Gastroesophageal sphincter (tissue), 3 donors: ENCODE measurements around the gene NCKAP5L.

Experiments
- EP300 ChIP-seq: sonication (generic); formaldehyde crosslinking; IDR thresholded peaks from one replicate; pipeline ENCODE4 v1.6.1; 2017; ENCODE audit warnings: antibody characterized with exemption, mild to moderate bottlenecking
- POLR2A ChIP-seq, 2 donors: fragments of 450-650 bp; IDR thresholded peaks; one replicate each; pipeline ENCODE4 v1.6.1; 2017; ENCODE audit warnings: antibody characterized with exemption in 2 of 2, mild to moderate bottlenecking in 2 of 2, moderate library complexity in 1 of 2
- POLR2AphosphoS5 ChIP-seq: sonication (generic); formaldehyde crosslinking; IDR thresholded peaks from one replicate; pipeline ENCODE4 v1.6.1; 2017; ENCODE audit warnings: antibody characterized with exemption
- TF ChIP-seq, protein P1 (sequence below), 4 experiments: fragments of 200-600 bp in 2 of 4; fragments of 450-650 bp in 2 of 4; sonication (generic) in 1 of 4; IDR thresholded peaks; one replicate each; pipeline ENCODE4 v1.5.1; 2017 to 2019; ENCODE audit warnings: antibody characterized with exemption in 4 of 4, mild to moderate bottlenecking in 2 of 4, moderate library complexity in 2 of 4

DNA sequence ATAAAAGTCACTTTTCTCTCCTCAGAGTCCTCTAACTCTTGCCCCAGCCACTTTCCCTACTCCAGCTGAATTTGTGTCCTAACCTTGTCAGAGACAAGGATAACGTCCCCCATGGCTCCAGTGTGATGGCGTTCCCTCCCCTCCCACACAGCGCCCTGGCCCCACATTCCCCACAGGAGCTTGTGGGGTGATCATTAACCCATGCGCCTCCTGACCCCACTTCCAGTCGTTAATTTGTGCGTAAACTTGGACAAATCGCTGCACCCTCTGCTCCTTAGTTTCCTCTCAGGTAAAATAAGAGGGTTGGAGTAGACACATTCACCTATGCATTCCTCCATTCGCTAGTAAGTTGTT lies 37.5 kb upstream of the NCKAP5L start:
- TF ChIP-seq, protein P1, sequence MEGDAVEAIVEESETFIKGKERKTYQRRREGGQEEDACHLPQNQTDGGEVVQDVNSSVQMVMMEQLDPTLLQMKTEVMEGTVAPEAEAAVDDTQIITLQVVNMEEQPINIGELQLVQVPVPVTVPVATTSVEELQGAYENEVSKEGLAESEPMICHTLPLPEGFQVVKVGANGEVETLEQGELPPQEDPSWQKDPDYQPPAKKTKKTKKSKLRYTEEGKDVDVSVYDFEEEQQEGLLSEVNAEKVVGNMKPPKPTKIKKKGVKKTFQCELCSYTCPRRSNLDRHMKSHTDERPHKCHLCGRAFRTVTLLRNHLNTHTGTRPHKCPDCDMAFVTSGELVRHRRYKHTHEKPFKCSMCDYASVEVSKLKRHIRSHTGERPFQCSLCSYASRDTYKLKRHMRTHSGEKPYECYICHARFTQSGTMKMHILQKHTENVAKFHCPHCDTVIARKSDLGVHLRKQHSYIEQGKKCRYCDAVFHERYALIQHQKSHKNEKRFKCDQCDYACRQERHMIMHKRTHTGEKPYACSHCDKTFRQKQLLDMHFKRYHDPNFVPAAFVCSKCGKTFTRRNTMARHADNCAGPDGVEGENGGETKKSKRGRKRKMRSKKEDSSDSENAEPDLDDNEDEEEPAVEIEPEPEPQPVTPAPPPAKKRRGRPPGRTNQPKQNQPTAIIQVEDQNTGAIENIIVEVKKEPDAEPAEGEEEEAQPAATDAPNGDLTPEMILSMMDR (IDR thresholded peaks at IDR 0.05), result no peak
- TF ChIP-seq EP300, result no peak
- no peak for TF ChIP-seq POLR2A (IDR thresholded peaks at IDR 0.05)
- TF ChIP-seq POLR2AphosphoS5, result no peak
